Activated CD8-positive, alpha-beta memory T cell treated with anti-CD3 and anti-CD28 coated beads, Interleukin-2, amount 50 U/mL, for 24 hours (primary cell): ENCODE measurements around the gene CUEDC1.

ENCODE experiments used
- DNase-seq: peaks from one replicate; pipeline ENCODE4 v3.0.0-alpha.2; 2020; ENCODE audit errors: extremely low read depth

CUEDC1 gene

DNA sequence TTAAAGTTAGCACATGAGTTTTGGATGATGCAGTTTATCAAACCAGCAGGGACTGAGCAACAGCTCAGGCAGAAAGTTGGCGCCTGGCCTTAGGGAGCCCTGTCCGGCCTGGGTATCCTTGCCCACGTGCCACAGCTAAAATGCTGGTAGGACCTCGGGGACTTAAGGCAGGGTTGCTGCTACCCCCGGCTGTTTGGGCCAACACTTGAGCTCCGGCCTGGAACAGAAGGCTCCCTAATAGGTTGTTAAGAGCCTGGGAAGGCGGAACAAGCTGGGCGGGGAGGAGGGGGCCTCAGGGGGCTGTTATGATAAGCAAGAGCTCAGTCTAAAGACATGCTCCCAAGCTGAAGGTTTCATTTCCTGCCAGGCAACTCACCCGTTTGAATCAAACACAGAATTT lies 39.7 kb downstream of the CUEDC1 start:
- no peak for DNase-seq

DNA sequence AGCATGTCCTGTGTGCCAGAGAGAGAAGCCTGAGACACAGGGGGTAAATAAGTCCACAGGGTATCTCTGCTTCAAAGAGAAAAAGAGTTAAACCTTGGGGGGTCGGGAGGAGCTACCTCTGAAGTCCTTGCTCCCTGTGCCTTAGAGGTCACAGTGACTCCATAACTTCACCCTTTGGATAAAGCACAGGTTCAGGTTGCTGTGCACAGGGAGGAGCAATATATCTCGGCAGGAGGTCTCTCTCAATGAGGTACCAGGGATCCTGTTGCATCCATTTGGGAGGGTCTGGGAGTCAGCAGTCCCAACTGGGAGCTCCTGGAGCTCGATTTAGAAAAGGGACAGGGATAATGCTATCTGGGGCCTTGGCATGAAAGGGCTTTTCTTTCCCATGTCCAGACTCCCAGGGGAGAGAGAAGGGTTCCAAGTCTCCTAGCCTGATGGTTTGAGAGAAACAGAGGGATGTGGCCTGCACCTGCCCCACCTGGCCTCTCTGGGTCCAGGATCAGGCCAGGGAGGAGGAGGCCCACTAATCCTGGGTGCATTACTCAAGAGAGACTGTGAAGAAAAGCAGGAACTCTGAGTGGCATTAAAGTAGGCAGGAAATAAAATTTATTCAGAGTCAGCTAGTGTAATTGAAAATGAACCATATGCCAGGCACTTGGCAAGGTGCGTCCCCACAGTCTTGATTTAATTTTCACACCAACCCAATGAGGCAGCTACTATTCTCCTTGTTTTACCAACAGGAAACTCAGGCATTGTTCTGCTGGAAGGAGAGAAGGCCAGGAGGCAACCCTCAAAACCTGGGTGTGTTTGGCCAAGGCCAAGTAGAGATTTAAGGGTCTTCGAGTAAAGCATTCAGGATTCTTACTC lies 40.7 kb downstream of the CUEDC1 start:
- DNase-seq = no peak

DNA sequence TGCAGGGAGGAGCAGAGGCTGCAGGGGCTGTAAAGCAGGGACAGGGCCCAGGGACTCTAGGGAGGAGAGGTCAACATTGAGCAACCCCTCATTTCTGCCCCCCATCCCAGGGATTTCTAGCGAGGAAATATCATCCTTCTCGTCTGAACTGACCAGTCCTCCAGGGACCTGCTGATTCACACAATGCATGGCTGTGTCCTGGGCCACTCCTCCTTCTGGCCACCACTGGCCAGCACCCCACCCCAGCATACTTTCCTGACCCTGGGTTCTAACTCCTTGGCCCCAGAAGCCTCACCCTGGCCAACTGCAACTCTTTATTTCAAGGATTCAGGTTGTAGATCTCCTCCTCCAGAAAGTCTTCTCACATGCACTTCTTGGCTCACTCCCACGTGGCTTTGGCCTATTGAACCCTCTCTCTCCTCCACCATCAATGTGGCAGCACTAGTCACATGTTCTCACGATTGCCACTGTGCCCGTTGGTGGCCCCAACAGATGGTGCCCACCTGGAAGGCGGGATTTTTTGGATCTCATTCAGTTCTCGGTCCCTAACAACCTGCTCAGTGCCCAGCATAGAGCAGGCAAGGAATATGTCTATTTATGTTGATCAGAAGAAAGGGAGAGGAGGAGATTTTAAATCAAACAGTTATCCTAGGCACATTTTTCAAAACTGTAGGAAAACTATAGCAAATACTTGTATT lies 41.5 kb downstream of the CUEDC1 start:
- no peak for DNase-seq

DNA sequence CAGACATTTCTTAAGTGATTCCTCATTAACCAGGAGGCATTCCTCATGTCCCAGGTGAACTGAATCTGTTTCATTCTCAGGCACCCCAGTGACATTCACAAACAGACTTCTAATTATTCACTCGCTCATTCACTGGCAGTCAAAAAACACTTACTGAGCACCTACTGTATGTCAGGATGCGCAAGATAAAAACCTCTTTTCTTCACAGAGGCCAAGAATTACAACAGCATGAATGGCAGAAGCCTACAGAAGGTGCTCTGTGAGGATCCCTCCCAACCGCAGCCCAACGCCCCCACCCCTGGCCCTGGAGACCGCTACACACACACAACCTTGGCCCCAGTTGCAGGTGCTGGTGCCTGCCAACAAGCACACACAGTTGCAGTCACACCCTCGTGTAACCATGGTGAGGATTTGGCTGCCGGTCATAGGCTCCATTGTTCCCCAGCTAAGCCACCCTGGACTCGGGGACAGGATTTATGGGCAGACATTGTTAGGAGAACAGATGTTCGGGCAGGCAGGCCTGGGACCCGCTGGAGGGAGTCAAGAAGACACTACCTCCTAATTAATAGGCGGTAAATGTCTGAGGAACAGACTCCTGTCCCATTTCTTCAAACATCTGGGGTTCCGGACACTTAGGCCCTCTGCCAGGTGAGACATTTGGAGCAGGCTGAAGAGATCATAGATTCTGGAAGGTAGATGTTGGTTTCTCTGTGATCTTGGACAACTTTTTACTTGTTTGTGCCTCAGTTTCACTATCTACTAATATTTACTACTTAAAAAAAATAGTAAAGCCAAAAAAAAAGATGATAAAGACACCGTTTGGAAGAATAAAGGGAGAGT lies 43.2 kb downstream of the CUEDC1 start:
- no peak for DNase-seq

DNA sequence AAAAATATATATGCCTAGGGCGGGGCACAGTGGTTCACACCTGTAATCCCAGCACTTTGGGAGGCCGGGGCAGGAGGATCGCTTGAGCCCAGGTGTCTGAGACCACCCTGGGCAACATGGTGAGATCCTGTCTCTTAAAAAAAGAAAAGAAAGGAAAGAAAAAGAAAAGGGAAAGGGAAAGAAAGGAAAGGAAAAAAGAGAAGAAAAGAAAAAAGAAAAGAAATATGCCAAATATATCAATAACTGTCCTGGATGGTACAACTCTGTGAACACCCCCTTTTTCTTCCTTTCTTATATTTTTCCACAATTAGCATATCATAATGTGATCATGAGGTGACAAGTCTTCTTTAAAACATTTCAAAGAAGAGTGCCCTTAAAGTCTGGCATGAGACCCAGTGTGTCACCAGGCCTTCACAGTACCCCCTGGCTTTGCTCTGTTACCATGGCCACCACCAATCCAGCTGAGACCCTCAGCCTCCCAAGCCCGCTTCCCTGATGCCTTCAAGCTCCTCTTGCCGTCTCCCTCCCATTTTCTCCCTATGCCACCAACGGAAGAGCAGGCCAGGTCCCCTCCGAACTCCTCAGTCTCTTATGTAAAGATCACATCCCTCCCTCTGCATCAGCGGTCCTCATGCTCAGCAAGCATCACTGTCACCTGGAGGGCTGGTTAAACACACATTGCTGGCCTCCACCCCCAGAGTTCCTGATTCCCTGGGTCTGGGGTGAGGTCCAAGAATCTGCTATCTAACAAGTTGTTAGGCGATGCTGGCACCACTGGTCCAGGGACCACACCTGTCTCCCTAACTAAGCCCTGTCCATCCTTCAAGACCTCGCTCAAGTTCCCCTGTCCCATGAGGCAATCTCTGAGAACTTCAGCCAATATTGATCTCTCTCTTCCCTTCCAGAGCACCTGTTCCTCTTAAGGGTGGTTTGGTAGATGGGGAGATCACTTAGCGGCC lies 44.5 kb downstream of the CUEDC1 start:
- no peak for DNase-seq

DNA sequence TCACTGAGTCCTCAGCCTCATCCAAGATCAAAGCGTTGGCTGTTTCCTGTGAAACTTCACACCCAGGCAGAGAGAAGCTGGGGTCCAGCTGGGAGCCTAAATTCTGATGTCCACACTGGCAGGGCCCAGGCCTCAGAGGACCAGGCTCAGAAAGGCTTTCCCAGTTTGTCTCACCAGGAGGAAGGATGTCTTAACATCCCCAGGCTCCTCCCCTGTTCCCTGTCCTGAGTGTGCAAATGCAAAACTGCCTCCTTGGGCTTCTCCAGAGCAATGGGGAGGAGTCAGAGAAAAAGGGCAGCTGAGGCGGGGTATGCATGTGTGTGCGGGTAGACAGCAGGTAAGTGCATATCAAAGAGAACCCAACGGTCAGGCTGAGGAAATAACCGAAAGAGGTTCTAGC lies 45.7 kb downstream of the CUEDC1 start:
- no peak for DNase-seq

DNA sequence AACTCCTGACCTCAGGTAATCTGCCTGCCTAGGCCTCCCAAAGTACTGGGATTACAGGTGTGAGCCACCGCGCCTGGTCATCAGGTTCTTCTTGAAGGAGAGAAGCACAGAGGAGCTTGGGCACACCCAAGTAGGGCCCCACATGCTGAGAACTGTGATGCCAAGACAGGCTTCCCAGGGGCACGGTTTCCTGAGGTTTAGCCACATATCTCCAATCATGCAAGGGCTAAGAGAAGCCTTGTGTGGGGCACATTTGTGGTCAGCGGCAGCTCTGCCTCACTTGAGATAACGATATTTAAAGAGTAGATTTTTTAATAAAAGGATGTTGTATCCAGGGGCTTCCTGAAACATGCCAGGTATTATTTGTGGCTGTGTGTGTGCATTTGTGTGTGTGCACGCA lies 46.9 kb downstream of the CUEDC1 start:
- no peak for DNase-seq

DNA sequence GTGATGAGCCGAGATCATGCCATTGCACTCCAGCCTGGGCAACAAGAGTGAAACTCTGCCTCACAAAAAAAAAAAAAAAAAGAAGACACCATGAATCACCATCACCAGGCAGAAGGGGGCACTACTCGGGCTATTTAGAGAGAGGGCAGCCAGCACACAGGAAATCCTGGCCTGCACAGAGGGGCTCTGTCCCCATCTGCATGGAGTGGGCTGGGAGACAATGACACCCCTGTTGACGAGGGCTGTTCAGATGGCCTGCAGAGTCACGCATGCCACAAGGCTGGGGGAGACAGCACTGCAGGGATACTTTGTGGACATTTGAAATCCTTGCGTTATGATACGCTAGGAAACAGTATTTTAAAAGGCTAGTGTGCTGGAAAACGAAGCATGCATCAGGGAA lies 48.3 kb downstream of the CUEDC1 start:
- no peak for DNase-seq

DNA sequence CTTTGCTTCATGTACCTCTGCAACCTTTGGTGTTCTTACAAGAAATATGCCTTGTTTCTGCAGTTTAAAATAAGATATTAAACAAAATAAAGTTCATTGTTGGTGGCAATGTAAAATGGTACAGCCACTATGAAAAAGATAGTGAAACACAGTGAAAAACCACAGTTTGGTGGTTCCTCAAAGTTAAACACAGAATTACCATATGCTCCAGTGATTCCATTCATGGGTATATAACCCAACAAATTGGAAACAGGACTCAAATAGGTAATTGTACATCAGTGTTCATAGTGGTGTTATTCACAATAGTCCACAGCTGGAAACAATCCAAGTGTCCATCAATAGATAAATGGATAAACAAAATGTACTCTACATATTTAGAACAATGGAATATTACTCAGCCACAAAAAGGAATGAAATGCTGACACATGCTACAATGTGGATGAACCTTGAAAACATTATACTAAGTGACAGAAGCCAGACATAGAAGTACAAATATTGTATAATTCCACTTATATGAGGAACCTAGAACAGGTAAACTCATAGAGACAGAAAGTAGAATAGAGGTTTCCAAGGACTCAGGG lies 49.2 kb downstream of the CUEDC1 start:
- no peak for DNase-seq

DNA sequence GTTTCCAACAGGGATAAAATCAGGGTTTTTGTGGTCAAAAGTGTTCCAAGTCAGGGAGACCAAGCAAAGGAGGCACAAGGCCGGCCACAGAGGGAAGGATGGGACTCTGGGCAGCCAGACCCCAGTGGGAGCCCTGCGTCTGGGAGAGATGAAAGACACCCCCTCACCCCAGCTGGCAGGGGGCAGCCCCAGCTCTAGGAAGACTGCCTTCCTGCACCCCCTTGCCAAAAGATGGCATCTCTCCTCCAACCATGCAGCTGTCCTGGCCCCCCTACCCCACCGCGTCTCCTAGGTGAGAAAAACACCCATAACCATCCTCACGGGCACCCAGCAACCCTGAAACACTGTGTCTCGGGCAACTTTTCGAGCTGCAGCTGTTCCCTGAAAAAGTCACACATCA lies 51.3 kb downstream of the CUEDC1 start:
- no peak for DNase-seq

DNA sequence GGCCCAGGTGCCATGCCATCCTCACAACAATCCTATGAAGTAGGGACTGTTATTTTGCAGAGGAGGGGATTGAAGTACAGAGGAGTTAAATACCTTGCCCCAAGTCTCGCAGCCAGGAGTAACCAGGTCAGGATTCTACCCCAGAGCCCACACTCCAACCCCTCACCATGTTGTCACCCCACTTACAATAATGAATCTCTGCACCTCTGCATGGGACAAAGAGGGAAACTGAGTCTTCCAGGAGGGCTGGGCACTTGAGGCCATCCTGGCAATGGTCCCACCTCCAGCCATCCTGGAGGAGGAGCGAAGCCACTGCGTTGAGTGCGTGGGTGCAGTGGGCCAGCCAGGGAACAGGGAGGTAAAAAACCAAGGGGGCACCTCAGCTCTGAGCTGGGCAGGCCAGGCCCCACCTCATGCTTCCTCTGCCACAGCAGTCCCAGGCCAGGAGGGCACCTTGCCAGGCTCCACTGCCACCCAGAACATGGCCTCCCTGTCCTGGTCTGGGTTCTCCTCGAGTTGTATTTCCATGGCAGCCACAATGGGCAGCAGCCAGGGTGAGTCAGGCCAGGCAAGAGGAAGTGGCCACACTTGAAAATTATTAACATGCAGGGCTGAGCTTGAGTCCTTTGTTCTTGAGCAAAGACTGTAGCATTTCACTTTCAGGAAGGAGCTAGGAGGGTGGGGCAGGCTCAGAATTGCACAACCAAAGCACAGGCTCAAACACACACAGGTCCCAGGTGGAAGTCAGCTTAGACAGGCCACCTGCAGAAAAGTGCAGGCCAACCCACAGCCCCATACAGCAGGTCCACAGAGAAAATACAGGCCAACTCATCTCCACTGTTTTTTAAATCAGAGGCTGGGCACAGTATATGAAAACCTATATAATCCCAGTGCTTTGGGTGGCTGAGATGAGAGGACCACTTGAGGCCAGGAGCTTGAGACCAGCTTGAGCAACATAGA lies 52.1 kb downstream of the CUEDC1 start:
- DNase-seq = no peak

DNA sequence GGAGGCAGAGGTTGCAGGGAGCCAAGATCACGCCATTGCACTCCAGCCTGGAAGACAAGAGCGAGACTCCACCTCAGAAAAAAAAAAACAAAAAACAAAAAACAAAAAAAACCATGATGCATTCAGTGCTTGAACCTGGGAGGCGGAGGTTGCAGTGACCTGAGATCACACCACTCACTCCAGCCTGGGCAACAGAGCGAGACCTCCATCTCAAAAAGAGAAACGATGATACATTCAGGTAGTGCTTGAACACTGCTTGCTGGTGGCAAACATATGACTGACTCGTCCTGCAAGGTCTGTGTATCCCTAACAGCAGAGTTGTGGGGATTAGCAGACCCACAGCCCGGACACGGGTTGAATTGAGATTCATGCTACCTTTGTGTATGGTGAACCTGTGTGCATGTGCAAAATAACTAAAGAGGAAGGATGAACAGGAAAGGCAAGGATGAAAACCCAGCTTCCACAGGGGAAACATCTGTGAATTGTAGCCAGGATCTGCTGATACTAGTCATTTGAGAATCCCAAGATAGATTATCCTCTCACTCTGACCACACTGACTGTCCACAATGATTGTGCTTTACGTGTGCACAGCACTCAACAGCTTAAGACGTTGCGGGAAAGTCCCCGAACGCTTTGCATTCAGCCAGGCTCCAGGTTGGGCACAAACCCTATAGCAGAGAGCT lies 53.0 kb downstream of the CUEDC1 start:
- no peak for DNase-seq

DNA sequence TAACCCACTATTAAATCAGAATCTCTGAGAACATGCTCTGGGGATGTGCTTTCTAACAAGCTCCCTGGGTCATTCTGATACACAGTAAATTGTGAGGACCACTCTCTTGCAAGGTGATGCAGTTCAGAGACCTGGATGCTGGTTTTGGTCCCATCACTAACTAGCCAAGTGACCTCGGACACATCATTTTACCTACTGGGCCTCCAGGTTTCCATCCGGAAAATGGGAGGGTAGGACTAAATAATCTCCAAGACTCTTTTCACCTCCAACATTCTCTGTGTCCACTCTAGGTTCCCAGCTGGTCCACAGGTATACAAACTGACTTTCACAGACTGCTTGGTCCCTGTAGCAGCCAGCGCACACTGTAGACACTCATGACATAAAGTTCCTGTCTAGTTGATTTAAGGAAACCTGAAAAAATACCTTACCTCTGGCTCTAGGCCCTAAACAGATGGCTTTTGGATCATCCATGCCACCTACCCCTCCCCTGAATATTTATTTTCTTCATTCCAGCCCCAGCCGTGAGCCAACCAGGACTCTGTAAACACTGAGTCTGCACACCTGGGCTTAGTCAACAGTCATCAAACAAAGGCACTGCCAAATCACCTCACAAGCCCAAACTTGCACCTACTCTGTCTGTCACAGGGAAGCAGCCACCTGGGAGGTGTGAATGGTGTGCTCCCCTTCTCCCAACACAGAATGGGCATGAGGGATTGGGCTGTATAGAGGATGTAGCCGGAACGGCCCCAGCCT lies 54.0 kb downstream of the CUEDC1 start:
- DNase-seq = no peak

DNA sequence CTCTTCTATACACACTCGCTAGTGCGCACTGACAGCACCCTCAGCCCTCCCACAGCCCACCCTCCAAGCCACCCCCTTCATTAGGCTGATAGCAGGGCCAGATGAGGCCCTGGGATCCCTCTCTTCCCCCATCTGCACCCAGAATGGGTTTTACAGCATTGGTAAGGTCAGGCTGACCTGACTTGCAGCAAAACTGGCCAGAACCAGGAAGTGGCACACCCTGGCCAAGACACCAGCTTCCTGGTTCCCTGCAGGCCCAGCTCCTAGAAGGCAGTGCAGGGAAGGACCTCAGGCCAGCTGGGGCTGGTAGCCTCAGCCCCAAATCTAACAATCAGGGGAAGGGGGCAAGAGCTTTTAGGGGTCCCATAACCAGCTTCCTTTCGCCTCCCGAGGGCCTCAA lies 55.4 kb downstream of the CUEDC1 start:
- no peak for DNase-seq

DNA sequence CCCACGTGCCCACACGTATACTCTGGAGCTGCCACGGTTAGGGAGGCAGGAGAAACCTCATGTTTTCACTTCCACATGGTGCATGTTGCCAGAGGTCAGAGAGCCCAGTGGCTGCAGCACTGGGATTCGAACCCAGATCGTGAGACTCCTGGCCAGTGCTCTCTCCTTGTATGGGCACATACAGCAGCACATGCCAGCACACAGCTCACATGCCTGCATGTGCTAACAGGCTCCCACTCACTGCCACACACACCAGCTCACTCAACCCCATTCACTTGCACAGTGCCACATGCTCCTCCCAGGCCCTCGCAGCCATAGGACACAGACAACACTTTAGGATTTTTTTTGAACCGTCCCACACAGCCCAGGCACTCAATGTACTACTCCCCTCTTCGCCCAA lies 55.8 kb downstream of the CUEDC1 start:
- no peak for DNase-seq

DNA sequence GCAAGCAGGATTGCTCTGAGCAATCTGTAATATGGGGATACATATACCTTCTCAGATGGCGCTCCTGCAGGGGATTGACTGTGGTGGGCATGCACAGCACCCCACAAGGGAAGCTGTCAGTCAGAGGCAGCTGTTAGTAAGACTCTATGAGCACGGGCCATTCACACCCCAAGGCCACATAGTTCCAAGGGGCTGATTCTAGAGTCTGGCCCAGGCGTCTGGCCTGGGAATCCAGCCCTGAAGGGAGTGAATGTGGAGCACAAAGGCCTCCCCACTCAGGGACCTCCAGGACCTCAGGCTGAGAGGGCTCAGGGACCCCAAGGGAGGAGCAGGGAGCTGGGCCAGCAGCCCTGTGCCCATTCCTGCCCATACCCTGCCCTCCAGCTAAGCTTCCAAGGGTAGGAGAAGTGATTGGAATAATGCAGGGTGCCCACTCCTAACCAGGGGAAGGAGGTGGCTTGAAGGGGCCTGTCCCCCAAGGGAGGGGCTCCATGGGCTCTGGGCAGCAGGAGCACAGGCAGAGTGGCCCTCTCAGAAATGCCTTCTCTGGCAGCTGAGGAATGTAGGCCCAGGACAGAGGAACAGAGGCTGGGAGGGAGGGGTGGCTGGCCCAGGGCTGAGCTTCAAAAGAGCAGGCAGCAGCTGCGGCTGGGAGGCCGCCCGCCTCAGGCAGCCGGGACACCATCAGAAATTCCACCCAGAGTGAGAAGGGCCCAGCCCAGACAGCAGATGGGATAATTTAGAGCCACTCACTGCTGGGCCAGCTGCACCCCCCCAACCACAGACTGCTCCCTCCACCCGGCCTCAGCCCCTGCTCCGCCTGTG lies 56.5 kb downstream of the CUEDC1 start:
- no peak for DNase-seq

DNA sequence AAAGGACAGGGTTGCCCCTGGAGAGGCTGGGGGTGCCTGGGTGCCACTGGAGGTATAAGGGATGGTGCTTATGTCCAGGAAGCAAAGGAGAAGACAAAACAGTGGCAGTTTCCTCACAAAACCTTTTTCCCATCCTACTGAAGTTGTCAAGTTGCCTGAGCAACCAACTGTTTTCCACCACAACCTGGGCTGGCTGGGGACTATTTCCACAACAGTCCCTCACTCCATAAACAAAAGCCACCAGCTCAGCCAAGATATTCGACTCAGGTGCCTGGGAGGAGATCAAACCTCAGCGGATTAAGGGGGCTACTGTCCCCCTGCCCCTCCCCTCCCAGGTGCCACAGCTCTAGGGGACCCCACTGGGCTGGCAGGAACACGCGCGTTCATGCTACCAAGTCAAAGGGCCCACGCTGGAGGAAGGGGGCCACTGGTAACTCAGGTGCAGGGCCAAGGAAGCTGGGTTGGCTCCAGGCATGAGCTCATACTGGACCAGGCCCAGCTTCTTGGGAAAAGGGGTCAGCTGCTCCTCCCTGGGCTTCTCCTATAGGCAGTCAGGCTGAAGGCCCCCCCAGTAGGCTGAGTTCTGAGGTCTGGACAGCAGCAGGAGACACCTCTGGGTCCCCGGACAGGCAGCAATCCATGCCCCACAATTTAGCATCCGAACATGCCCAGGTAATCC lies 59.7 kb downstream of the CUEDC1 start:
- no peak for DNase-seq
